Measurements from ENCODE around the gene ITIH4.

Gene ITIH4

DNA sequence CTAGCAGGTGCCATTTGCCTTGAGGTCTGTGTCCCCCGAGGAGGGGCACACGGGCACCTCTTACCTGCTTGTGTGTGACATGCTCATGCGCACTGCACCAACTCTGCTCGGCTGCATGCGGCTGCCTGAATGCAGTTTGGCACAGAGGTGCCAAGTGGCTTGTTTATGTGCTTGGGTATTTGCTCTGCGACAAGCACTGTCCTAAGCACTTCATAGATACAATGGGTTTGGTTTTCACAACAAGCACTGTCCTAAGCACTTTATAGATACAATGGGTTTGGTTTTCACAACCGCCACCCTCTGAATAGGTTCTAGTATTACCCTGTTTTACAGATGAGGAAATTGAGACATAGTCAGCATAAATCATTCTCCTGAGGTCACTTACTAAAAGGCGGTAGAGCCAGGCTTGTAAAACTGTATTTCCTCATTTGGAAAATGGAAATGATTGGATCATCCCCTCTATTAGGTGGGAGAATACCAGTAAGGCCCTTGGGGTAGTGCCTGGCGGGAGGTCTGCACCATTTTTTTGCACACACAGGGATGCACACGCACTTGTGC lies 487 bp downstream of the ITIH4 start:
- DNase-seq = no peak

DNA sequence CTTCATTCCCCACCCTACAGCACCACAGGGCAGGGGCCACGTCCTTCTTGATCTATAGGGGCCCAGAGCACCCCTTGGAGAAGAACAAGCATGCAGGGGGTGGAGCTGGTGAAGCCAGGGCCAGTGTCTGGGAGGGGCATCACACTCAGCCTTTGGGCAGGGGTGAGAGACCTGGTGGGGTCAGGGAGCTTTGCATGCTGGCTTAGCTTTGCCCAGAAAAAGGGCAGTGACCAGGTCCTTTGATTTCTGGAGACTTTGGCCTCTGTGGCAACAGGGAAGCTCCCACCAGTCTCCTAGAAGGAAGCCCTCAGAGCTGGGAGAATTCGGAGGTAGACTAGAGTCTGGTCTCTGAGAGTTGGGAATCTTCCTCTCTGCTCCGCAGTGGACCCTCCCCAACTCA lies 990 bp downstream of the ITIH4 start:
- DNase-seq = no peak

DNA sequence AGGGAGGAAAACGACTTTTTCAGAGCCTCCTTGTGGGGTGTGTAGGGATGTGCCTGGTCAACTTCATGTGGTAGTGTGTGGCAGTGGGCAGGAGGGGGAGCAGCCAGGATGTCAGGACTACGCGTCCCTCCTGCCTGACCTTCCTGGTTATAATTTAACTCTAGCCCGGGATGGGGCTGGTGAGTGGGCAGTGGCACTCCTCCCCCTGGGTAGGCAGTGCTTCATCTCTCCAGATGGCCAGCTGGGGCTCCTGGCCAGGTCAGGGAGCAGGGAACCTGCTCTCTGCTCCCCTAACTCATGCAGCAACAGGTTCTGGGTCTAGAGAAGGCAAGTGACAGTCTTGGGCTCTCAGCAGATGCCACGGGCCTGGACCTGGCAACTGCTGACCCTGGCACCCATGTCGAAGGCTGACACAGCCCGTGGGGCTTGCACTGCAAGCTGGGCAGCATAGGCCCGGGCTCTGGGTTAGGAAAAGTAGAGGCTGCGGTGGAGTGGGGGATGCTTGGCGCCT lies 2.6 kb downstream of the ITIH4 start:
- DNase-seq = no peak

DNA sequence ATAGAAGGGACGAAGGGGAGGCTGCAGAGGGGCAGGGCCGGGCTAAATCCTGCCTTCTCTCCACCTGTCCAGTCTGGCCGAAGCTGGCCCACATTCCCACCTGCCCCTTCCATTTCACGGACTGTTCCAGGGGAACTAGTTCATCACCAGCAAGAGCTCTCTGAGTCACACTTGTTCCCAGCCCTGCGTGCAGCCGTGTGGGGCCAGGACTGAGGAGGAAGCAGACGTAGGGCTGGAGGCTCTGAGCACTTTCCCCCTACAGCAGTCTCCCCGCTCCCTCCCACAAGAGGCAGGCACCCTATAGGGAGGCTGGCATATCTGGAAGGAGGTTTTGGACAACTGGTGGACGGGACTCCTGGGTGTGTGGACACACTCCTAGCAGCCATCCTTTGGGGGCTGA lies 3.0 kb downstream of the ITIH4 start:
- no peak for DNase-seq

DNA sequence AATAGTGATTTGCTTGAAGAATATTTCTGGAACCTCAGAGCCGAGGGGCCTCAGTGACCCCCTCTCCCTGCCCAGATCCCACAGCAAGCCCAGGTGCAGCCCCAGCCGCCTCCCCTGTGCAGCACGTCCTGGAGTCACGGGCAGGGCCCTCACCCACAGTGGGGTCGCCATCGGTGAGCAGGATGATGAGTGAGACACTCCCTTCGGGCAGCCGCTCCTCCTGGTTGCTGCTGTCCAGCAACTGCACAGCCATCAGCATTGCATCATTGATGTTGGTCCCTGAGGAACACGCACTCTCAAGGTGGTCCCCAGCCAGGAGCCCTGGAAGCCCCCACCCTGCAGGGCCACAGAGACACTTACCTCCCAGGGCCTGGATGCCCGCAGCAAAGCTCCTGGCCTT lies 6.4 kb downstream of the ITIH4 start:
- DNase-seq = no peak

DNA sequence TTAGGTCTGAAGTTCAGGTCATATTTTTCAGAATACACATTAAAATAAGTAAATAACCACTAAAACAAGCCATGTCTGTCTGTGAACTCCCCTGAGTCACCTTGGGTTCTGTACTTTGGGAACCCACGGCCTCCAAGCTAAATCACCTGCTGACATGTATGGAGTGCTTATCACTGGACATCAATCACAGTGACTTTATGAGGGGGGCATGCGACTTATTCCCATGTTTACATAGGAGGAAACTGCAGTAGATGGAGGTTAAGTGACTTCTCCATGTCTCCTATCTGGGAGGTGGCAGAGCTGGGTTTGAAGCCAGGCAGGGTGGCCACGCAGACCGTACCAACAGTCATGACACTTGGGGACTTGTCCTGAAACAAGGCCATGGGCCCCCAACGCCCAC lies 8.1 kb downstream of the ITIH4 start:
- DNase-seq = no peak

DNA sequence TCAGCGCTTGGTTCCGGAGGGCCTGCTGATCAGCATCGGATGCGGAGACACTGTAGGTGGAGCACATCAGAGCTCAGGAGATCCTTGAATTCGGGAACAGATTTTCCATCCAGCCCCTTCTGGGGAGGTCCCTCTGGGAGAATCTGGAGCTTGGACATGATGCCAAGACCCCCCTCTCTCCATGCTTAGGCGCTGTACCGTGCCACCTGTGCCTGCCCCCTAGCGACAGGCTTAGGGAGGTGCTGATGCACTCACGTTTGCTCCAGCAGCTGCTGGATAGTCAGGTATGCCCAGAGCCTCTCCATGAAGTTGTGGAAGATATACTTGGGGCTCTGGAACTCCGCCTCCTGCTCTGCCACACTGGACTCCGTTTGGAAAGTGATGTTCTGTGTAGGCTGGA lies 9.7 kb downstream of the ITIH4 start:
- DNase-seq = no peak

DNA sequence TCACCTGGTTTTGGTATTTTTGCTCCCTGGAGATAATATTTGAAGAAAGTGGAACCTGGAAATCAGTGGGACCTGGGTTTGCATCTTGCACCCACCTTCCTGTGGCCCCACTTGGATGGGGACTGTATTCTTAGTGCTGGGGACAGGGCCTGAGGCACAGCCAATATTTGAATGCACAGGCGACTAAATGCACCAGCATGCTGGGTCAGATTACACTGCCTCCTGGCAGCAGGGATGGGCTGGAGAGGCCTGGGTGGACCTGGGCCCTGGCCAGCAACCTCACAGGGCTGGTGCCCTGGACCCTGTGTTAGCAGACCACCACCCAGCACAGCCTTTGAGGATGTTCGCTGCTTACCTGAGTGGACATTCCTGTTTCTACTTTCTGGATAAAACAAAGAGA lies 10.5 kb downstream of the ITIH4 start:
- no peak for DNase-seq

DNA sequence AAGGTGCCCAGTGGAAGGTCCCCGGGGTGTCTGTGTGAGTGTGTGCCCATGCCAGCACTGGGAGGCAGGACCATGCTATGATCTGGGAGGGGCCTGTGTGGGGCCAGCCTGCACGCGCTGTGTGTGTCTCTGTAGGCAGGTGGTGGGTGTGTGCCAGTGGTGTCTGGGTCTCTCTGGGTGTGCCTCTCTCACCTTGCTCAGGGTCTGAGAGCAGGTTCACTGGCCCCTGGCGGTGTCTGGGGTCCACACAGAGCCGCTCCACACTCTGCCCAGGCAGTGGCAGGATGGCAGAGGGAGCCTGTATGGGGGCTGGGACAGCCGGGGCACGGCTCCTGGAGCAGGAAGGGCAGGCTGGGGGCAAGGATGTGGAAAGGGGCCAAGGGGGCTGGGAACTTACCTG lies 12.6 kb downstream of the ITIH4 start:
- no peak for DNase-seq

DNA sequence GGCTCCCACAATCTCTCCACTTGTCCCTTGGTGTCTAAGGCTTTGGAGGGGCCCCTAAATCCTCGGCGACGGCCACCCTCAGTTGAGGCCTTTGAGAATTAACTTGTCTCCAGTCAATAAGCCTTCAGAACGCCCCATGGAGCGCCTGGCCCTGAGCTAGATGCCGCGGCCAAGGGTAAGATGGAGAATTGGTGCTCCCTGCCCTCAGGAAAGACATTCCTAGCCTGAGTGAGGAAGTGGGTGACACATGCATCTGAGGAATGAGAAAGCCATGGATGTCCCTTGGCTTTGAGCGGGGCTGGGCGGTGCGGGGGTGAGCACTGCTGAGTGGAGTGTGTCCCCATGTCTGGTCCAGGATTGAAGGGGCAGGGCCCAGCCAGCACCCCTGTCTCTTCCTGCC lies 13.3 kb downstream of the ITIH4 start:
- no peak for DNase-seq

DNA sequence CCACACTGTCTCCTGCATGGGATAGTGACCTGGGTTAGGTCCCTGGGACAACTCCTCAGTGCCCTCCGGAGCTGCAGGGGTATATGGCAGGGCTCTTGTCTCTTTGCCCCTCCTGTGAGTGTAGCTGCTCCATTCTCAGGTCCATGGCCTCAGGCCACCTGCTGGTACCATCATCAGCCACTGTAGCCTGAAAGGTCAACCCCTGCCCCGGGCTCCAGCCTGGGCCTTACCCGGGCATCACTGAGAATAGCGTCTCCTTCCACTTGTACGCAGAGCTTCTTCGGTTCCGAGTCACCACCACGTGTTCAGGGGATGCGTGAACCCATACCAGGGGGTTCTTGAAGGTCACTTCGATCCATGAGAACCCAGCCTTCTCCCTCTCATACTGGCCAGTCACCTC lies 13.8 kb downstream of the ITIH4 start:
- no peak for DNase-seq

DNA sequence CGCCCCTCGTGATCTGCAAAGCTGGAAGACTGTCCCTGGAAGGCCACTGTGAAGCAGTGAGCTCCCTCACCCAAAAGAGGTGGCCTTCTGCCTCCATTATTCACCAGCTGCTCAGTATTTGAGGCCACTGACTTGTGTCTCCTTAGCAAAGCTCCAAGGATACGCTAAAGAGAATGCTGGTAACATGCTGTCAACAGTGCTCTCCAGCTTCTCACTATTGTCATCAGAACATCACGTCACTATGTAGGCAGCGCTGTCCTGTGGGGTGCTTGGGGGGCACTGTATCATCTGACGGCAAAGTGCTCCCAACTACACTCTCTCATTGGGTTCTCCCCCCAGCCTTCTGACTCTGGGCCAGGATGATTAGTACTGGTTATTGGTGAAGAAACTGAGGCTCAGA lies 14.3 kb downstream of the ITIH4 start:
- no peak for DNase-seq

DNA sequence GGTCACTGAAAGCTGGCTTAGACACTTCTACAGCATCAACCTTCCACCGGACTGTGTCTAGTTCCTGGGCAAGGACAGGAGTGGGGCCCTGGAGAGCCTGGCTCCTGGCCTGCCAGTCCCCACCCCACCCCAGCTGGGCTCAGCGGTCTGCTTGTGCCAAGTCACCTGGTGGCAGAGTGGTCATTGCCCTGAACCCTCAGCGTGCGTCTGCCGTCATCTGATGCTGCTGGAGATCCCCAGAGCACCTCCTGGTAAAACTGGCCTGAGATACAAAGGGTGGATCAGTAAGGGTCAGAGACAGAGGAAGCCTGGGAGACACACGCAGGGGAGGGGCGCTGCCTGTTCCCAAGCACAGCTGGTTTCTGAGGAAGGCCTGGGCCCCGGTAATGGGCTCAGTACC lies 16.7 kb downstream of the ITIH4 start:
- DNase-seq = no peak

DNA sequence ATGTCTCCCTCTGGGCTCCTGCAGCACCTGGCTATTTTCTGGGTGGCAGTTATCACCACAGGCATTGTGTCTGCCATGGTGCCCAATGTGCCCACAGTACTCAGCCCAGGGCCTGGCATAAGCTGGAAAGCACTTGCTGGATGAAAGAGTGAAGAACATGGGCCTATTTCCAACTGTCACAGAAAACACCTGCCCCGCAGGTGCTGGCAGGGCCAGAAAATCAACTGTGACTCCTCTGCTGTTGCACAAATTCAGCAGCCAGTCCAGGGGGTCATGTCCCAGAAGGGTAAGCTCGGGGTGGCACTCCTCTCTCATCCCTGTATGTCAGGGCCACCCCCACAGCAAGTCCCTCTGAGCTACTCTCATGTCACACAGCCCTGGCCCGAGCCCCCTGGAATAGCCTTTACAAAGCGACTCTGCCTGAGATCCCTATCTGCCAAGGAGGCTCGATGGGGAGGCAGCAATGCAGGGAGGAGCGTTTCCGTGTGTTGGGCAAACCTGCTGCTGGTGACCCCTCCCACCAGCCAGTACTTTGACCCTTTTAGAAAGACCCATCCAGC lies 18.9 kb downstream of the ITIH4 start:
- no peak for DNase-seq

DNA sequence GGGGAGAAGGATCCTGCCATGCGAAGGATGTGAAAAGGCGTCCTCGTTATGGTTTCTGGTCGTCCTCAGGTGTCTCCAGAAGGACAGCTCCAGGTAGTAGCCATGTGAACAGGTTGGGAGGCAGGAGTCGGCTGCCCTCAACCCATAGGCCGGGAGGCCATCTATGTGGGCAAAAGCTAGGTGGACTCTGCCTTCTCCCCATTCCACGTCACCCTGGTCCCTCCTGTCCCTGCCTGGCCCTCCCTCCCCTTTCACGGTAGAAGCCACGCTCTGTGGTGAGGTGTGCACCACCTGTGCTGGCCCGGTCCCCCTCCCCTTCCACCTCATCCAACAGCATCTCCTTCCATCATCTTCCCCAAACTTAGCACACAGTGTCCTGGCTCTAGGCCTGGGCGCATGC lies 19.5 kb downstream of the ITIH4 start:
- no peak for DNase-seq

DNA sequence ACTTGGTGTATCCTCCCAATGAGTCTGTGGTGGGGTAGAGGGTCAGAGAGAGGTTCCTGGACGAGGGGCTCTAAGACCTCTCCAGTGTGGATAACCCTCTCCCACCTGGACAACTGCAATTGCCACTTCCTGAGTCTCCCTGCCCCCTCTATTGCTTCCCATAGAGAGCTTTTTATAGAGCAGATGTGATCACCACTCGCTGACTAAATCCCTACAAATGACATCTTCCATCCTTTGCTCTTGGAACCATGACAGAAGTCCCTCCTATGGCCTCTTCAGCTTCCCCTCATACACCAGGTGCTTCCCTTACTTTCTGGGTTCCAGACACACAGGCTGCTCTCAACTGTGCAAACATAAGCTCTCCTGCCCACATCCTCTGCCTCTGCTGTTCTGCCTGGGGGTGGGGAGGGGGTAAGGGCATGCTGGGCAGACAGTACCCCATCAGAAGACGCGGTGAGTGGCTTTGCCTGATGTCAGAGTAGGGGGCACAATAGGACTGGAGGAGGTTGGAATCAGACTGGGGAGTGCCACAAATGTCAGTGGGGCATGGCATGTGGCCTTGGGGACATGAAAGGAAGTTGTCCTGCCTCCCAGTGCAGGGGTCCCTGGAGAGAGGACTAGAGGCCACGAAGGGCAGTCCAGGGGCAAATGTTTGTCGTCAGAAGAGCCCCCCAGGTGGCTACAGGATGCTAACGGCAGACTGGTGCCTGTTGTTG lies 20.7 kb downstream of the ITIH4 start:
- DNase-seq = no peak

DNA sequence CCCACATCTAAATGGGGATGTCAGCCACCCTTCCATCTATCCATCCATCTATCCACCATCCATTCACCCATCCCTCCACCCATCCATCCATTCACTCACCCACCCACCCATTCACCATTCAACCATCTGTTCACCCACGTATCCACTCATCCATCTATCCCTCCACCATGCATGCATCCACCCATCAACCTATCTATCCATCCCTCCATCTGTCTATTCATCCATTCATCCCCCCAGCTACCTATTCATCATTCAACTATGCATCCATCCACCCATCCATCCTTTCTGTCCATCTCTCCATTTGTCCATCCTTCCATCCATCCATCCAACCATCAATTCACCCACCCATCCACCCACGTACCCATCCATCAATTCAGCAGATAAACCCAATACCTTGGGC lies 21.3 kb downstream of the ITIH4 start:
- no peak for DNase-seq

DNA sequence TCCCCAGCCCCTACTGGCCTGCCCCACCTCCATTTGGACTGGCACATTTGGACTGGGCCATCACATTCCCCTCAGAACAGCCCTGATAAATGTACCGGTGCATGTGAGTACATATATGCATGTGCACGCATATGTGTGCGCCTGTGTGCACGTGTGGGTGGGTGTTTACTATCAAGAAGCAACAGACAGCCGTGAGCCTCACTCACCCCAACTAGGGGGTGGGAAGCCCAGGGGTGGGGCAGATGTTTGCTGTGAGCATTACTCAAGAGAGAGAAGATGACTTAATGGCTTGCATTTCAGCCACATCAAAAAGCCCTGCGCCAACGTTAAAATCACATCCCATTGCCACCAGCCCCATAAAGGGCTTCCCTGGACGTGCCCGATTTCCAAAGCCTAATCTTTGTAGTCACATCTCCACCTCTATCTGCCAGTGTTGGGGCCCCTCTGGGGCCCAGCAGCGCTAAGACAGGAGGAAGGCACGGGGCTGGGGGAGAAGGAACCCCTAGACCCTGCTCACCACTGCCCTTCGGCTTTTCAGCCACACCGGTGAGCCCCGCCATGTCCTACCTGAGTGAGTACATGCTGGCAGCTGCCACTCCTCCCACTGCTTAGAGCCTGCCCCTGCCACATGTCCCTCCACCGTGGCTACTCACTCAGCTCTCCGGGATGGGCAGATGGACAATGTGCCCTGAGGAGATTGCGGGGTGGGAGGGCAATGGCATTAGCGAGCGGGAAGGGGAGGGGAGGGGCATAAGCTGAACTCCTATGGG lies 25.0 kb downstream of the ITIH4 start:
- no peak for DNase-seq

DNA sequence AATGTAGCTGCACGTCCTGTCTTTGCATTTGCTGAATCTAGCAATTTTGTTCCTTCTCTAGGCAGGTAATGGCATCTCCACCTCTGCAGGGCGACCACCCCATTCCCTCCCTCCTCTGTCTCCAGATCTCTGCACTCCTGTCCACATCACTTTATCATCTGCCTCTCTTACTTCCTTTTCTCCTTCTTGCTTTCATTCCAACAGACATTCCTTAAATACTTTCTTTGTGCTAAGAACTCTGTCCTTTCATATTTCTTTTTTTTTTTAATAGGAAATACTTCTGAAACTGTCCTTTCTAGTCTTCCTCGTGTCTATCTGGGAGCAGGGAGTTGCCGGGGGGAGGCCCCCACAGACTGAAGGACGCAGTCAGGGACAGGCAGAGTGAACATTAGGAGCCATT lies 28.6 kb downstream of the ITIH4 start:
- DNase-seq = no peak

DNA sequence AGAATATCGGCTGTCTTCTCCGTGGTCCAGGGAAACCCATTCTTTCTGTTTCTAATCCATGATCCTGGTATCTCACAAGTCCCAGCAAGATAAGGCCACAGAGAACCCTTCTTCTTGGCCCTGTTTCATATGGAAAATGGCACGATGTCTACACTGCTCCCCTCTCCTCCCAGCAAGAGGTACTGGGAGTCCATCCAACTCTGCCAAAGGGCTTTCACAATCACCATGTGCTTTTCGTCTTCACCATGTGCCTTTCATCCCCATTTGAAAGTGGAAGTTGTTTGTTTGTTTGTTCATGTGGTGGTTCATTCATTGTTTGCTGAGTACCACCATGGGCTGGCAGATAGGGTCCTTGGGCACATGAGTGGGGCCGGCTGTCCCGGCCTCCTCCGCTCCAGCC lies 30.4 kb downstream of the ITIH4 start:
- no peak for DNase-seq

DNA sequence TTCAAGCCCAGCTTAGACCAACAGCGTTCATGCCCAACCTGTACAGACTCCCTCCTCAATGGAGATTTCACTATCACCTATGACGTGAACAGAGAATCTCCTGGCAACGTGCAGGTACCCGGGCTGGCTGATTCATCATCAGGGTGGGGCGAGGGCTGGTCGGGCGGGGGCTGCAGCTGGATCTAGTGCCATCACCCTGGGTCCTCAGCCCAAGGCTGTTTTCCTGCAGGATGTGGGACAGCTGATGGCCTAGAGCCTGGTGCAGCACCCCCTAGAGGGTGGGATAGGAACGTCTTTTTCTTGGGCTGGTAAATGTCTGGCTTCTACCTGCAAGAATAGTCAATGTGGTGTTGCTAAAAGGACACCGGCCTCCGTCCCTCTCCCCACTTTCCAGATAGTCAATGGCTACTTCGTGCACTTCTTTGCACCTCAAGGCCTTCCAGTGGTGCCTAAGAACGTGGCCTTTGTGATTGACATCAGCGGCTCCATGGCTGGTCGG lies 31.4 kb downstream of the ITIH4 start:
- DNase-seq = no peak

DNA sequence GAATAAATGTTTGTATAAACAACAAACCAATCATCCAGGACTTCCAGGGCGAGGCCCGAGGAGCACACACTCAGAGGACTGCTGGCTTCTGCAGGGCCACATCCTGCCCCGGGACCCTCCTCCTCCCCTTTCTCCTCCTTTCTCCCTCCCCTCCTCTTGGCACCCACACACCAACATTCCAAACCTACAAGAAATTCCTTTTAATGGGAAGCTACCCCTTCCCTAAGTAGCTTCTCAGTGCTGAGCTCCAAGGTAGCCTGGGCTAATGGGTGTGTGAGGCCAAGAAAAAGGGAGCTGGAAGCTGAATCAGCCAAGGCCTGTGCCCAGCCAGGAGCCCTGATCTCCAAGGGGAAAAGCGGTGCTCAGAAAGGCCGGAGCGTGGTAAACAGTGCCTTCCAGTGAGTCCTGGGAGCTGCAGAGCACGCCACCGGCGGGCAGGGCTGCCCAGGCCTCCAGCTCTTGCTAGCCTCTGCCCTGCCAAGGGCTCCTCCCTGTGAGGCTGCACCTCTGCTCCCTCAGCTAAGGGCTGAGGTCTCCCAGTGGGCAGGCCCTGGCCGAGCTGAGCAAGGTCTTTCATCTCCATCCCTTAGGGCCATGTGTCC lies 32.0 kb downstream of the ITIH4 start:
- DNase-seq = no peak

DNA sequence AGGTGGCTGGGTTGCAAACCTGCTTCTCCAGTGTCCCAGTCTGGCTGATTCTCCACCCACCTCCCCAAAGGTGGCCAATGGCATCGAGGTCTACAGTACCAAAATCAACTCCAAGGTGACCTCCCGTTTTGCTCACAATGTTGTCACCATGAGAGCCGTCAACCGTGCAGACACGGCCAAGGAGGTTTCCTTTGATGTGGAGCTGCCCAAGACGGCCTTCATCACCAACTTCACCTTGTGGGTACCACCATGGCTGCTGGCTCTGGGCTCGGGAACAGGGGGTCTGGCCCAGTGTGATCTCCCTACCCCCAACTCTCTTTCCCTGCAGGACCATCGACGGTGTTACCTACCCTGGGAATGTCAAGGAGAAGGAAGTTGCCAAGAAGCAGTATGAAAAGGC lies 34.1 kb downstream of the ITIH4 start:
- DNase-seq = no peak

Measured in femur (tissue), 1 donor.